Neural cell (in vitro differentiated cells): ENCODE data around the gene MPIG6B. TPM values are rescaled to one million over a fixed set of nuclear protein-coding genes. Genes with fewer than 3 reads are reported as not detected.

Source experiments
- H2AFZ ChIP-seq: fragments of 200-600, 300-800 bp; sonication (generic), shearing (Covaris generic); 2 replicates; pipeline ENCODE4 v1.6.0; 2014; ENCODE audit warnings: low read depth, mild to moderate bottlenecking, antibody characterized with exemption, low read length, moderate library complexity
- H3F3A ChIP-seq: fragments of 200-600 bp; shearing (Covaris generic); 2 replicates; pipeline ENCODE4 v1.6.1; 2016; ENCODE audit warnings: mild to moderate bottlenecking, moderate library complexity, mixed read lengths, antibody characterized with exemption, low read length; ENCODE audit not compliant: insufficient read depth, poor library complexity, severe bottlenecking
- H3K27ac ChIP-seq: fragments of 200-600, 300-800 bp; sonication (generic), shearing (Covaris generic); 2 replicates; pipeline ENCODE4 v1.5.1; 2014; ENCODE audit warnings: mild to moderate bottlenecking, low read length, moderate library complexity
- H3K27me3 ChIP-seq: fragments of 300-800, 200-600 bp; sonication (generic), shearing (Covaris generic); 2 replicates; pipeline ENCODE4 v1.6.0; 2014; ENCODE audit warnings: mild to moderate bottlenecking, low read depth, low read length, moderate library complexity; ENCODE audit not compliant: insufficient read depth
- H3K36me3 ChIP-seq: fragments of 300-800, 200-600 bp; sonication (generic), shearing (Covaris generic); 2 replicates; pipeline ENCODE4 v1.5.1; 2014; ENCODE audit warnings: mild to moderate bottlenecking, antibody characterized with exemption, low read length, moderate library complexity; ENCODE audit not compliant: insufficient read depth
- H3K4me2 ChIP-seq: fragments of 300-800, 200-600 bp; sonication (generic), shearing (Covaris generic); 2 replicates; pipeline ENCODE4 v1.6.0; 2014; ENCODE audit warnings: mild to moderate bottlenecking, low read length
- H3K4me3 ChIP-seq: fragments of 300-800, 200-600 bp; sonication (generic), shearing (Covaris generic); 2 replicates; pipeline ENCODE4 v1.5.1; 2014; ENCODE audit warnings: mild to moderate bottlenecking, low read length, moderate library complexity
- H3K79me2 ChIP-seq: fragments of 200-600 bp; shearing (Covaris generic); replicated peaks from 2 replicates; pipeline ENCODE4 v1.6.0; 2014; ENCODE audit warnings: mild to moderate bottlenecking, low read length, moderate library complexity; ENCODE audit not compliant: insufficient read depth
- H3K9ac ChIP-seq: fragments of 300-800, 200-600 bp; sonication (generic), shearing (Covaris generic); 2 replicates; pipeline ENCODE4 v1.6.1; 2016; ENCODE audit warnings: mild to moderate bottlenecking, low read length, mixed read lengths
- H3K9me2 ChIP-seq: fragments of 200-600 bp; shearing (Covaris generic); 2 replicates; pipeline ENCODE4 v1.6.1; 2016; ENCODE audit warnings: mild to moderate bottlenecking, low read length, mixed read lengths; ENCODE audit not compliant: insufficient read depth
- H3K9me3 ChIP-seq: fragments of 200-600, 300-800 bp; sonication (generic), shearing (Covaris generic); 2 replicates; pipeline ENCODE4 v1.6.1; 2016; ENCODE audit warnings: mild to moderate bottlenecking, mixed run types, low read length, moderate library complexity, mixed read lengths
- H4K20me1 ChIP-seq: fragments of 200-600 bp; shearing (Covaris generic); 2 replicates; pipeline ENCODE4 v1.6.1; 2016; ENCODE audit warnings: mild to moderate bottlenecking, mixed run types; ENCODE audit not compliant: insufficient read depth
- CTCF ChIP-seq: fragments of 450-650 bp; IDR thresholded peaks from 2 replicates; pipeline ENCODE4 v1.5.1; 2014; ENCODE audit warnings: antibody characterized with exemption, mild to moderate bottlenecking, moderate library complexity; ENCODE audit not compliant: poor library complexity, severe bottlenecking
- EP300 ChIP-seq: fragments of 450-650 bp; conservative IDR thresholded peaks from 2 replicates; pipeline ENCODE4 v1.6.1; 2014; ENCODE audit warnings: antibody characterized with exemption, mild to moderate bottlenecking, moderate library complexity; ENCODE audit not compliant: poor library complexity, severe bottlenecking
- EZH2 ChIP-seq: fragments of 200-600, 300-800 bp; shearing (Covaris generic), sonication (generic); IDR thresholded peaks from 2 replicates; pipeline ENCODE4 v1.6.1; 2014; ENCODE audit warnings: antibody characterized with exemption, low read length, borderline replicate concordance, mild to moderate bottlenecking; ENCODE audit not compliant: insufficient read depth, poor library complexity, severe bottlenecking
- MXI1 ChIP-seq: fragments of 450-650 bp; conservative IDR thresholded peaks from 2 replicates; pipeline ENCODE4 v1.6.1; 2014; ENCODE audit warnings: antibody characterized with exemption, mild to moderate bottlenecking; ENCODE audit not compliant: poor library complexity, severe bottlenecking
- POLR2AphosphoS5 ChIP-seq: IDR thresholded peaks from 2 replicates; pipeline ENCODE4 v1.6.1; 2012
- RAD21 ChIP-seq: fragments of 450-650 bp; conservative IDR thresholded peaks from 2 replicates; pipeline ENCODE4 v1.6.1; 2014; ENCODE audit warnings: antibody characterized with exemption, mild to moderate bottlenecking, moderate library complexity
- REST ChIP-seq: IDR thresholded peaks from 2 replicates; pipeline ENCODE4 v1.6.1; 2012; ENCODE audit warnings: borderline replicate concordance
- SMC3 ChIP-seq: fragments of 450-650 bp; conservative IDR thresholded peaks from 2 replicates; pipeline ENCODE4 v1.6.1; 2014; ENCODE audit warnings: antibody characterized with exemption, mild to moderate bottlenecking, moderate library complexity; ENCODE audit not compliant: poor library complexity
- TAF1 ChIP-seq: IDR thresholded peaks from 2 replicates; pipeline ENCODE4 v1.6.1; 2012; ENCODE audit warnings: low read depth
- polyA plus RNA-seq: library from polyadenylated mRNA; depleted of rRNA; stranded (reverse); fragments of >200 nt; gene quantifications from 2 replicates; pipeline ENCODE4 v1.2.3, GENCODE V29; 2014

Gene MPIG6B
- polyA plus RNA-seq, 1 donor from 2014 or later: not detected

GRCh38 chr6:31718265-31718664 is 4.9 kb upstream of the MPIG6B start:
- no peaks in the 10 kb centered on the region for H3K36me3 ChIP-seq
- no peaks in the 10 kb centered on the region for H3K79me2 ChIP-seq
- no peaks in the 10 kb centered on the region for H3K9me2 ChIP-seq
- no peak overlapping the region for H3K4me3 ChIP-seq
- no peaks in the 10 kb centered on the region for H3F3A ChIP-seq
- no peaks in the 10 kb centered on the region for H4K20me1 ChIP-seq
- H2AFZ ChIP-seq: no peak overlapping the region
- H3K9ac ChIP-seq: no peak overlapping the region
- no peak overlapping the region for H3K27ac ChIP-seq
- TF ChIP-seq CTCF (no peak), MXI1 (no peak), SMC3 (no peak), EP300 (no peak), REST (no peak), RAD21 (no peak), TAF1 (no peak)
- no peaks in the 10 kb centered on the region for H3K9me3 ChIP-seq
- H3K27me3 ChIP-seq: no peaks in the 10 kb centered on the region
- H3K4me2 ChIP-seq: no peak overlapping the region

- Histone ChIP-seq H3K36me3 (no peaks in the 10 kb centered on the region), H3F3A (no peaks in the 10 kb centered on the region), H3K79me2 (no peaks in the 10 kb centered on the region), H4K20me1 (no peaks in the 10 kb centered on the region), H3K9ac (no peak overlapping the region), H3K9me3 (no peaks in the 10 kb centered on the region), H3K27ac (no peak overlapping the region), H3K27me3 (no peaks in the 10 kb centered on the region), H3K4me3 (no peak overlapping the region), H3K9me2 (no peaks in the 10 kb centered on the region), H2AFZ (no peak overlapping the region), H3K4me2 (no peak overlapping the region)
- no peak for TF ChIP-seq POLR2AphosphoS5
- no peak for TF ChIP-seq REST
- TF ChIP-seq SMC3: no peak
- TF ChIP-seq EZH2: no peak
- TF ChIP-seq EP300: no peak
- no peak for TF ChIP-seq RAD21
- no peak for TF ChIP-seq CTCF
- no peak for TF ChIP-seq TAF1
- no peak for TF ChIP-seq MXI1
These were observed 4.2 kb upstream of the MPIG6B start for GRCh38 chr6:31719001-31719400.
